Upper lobe of left lung (tissue), 4 donors: ENCODE measurements around the gene ASF1A.

Source experiments
- EP300 ChIP-seq, 4 donors: sonication (generic); formaldehyde crosslinking; IDR thresholded peaks; one replicate each; pipeline ENCODE4 v1.5.1; 2017; ENCODE audit warnings: antibody characterized with exemption in 4 of 4, control low read depth in 2 of 4
- POLR2A ChIP-seq, 4 donors: fragments of 450-650 bp; IDR thresholded peaks; one replicate each; pipeline ENCODE4 v1.5.1; 2016 to 2017; ENCODE audit warnings: antibody characterized with exemption in 4 of 4, mild to moderate bottlenecking in 2 of 4
- POLR2AphosphoS5 ChIP-seq, 2 donors: sonication (generic); formaldehyde crosslinking; IDR thresholded peaks; one replicate each; pipeline ENCODE4 v1.5.1; 2017; ENCODE audit warnings: antibody characterized with exemption in 2 of 2
- TF ChIP-seq, protein P1 (sequence below), 6 experiments: fragments of 450-650 bp in 4 of 6; fragments of 200-600 bp in 2 of 6; sonication (generic) in 2 of 6; IDR thresholded peaks; one replicate each; pipeline ENCODE4 v1.5.1; 2016 to 2019; ENCODE audit warnings: antibody characterized with exemption in 6 of 6

DNA sequence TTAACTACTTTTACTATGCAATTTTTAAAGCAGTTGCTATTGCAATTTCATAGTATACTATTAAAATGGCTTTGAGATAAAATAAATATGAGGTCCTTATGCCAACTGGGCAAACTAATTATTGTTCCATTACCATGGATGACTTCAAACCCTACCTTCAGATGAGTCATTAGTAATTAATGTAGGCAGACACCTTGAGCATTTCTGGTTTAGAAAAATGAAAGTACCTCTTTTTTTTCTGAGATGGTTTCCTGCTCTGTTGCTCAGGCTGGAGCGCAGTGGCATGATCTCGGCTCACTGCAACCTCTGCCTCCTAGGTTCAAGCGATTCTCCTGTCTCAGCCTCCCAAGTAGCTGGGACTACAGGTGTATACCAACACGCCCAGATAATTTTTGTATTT, 11.9 kb downstream of the ASF1A start:
- TF ChIP-seq, protein P1, sequence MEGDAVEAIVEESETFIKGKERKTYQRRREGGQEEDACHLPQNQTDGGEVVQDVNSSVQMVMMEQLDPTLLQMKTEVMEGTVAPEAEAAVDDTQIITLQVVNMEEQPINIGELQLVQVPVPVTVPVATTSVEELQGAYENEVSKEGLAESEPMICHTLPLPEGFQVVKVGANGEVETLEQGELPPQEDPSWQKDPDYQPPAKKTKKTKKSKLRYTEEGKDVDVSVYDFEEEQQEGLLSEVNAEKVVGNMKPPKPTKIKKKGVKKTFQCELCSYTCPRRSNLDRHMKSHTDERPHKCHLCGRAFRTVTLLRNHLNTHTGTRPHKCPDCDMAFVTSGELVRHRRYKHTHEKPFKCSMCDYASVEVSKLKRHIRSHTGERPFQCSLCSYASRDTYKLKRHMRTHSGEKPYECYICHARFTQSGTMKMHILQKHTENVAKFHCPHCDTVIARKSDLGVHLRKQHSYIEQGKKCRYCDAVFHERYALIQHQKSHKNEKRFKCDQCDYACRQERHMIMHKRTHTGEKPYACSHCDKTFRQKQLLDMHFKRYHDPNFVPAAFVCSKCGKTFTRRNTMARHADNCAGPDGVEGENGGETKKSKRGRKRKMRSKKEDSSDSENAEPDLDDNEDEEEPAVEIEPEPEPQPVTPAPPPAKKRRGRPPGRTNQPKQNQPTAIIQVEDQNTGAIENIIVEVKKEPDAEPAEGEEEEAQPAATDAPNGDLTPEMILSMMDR (IDR thresholded peaks at IDR 0.05): no peak
- no peak for TF ChIP-seq POLR2AphosphoS5 (IDR thresholded peaks at IDR 0.05)
- no peak for TF ChIP-seq EP300 (IDR thresholded peaks at IDR 0.05)
- TF ChIP-seq POLR2A (IDR thresholded peaks at IDR 0.05): no peak
